Stimulated activated naive CD8-positive, alpha-beta T cell treated with anti-CD3 and anti-CD28 coated beads, Interleukin-15, Interleukin-2, amounts not matched to agents 100 U/mL and 50 U/mL, for 24 hours (primary cell): ENCODE data around the gene PACSIN1.

ENCODE experiments used
- ATAC-seq: fragments of 150-1000 bp; cut with Tn5 transposase; one replicate; pipeline ENCODE4 v1.10.0; 2021
- DNase-seq: peaks from one replicate; pipeline ENCODE4 v3.0.0; 2021

Gene PACSIN1

DNA sequence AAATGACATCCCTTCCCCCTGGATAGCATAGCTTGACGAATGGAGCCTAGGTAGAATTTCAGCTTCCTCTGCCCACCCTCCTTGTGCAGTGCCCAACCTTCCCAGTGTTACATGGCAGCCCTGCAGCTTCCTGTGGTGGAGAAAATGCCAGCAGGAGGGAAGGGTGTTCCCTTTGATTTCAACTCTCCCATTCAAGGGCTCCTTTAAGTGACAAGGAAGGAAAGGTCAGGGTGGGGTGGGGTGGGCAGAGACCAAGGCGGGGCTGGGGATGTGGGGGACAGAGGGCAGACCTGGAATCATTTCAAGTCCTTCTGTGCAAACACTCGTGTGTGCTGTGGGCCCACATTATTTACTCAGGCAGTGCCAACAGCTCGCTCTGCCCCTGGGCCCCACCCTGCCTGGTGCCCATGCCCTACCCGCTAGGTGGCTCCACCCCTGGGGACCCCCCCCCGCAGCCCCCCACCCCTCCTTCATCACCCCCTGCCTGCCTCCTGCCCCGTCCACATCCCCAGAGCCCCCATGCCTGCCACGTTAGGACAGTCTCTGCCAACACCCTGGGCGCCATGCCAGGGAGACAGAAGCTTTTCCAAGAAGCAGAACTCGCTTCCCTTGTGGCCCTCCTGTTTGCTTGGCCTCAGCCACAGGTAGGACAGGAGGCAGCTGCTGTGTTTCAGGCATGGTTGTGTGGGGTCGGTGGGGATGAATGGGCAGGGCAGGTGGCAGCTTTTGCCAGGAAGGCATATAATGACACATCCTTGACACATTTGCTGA lies 80.9 kb downstream of the PACSIN1 start:
- DNase-seq (no peak), ATAC-seq (no peak)

- no peak for ATAC-seq
- no peak for DNase-seq
Measured at GRCh38 chr6:34547701-34548644, 82.1 kb downstream of the PACSIN1 start.

DNA sequence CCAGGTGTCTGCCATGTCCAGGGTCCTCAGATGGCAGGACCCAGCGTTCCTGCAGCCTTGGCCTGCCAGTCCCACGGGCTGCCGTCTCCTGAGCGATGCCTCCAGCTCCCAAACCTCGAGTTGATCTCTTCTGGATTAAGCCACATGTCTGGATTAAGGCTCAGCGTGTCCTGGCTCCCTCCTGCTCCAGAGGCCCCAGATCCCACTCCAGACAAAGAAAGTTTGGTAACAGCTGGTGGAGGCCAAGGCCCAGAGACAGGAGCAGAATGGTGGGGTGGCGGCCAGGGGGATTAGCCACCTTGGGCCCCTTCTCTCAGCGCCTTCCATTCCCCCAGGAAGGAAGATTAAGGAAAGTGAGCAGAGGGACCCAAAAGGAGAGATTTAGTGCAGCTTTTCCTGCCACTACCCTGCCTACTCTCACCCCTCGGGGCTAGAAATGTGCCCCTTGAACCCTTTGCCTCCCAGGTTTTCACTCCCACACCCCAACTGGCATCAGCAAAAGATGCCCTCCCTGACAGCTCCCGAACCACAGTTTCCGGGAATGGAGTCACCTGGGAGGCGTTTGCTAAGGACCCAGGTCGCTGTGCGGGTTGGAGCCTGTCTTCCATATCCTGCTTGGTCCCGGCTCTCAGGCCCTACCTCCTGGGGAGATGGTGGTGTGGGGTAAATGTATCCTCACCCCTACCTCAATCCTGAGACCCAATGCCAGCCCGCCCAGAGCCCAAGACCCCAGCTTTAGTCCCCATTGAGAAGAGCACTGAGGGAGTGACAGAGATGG lies 83.3 kb downstream of the PACSIN1 start:
- DNase-seq: no peak
- ATAC-seq: no peak

DNA sequence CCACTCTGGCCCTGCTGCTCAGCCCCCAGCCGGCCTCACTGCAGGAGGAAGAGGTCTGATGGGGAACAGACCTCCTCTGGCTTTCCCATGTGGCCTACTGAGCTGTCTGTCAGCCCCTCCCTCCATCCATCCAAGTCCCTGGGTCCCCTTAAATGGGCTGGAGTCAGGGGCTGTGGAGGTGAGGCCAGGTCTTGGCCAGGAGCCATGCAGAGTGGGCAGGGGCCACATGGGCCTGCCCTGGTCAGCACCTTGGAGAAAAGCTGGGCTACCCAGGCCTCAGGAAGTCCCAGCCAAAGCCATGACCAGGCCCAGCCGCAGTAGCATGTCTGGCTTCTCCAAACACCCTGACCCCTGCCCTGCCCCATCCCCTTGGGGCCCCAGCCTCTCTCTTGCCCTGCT lies 83.9 kb downstream of the PACSIN1 start:
- DNase-seq (no peak), ATAC-seq (no peak)

DNA sequence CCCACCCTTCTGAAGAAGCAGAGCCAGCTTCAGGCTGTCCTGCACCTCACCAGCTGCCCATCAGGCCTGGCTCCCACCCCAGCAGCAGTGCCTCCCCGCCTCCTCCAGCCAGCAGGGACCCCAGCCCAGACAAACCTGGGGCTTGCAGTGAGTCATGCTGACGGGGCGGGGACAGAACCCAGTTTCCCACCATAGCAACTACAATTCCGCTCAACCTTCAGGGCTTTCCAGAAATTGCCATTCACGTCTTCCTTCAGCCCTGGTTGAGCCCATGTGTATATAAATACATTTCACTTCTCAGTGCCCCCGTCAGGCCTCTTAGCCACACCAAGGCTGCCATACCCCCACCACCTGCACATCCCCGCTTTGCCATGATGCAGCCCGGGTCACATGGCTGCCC lies 85.8 kb downstream of the PACSIN1 start:
- DNase-seq (no peak), ATAC-seq (no peak)

GRCh38 chr6:34552620-34553019 lies 86.7 kb downstream of the PACSIN1 start:
- DNase-seq: no peak
- ATAC-seq: no peak

GRCh38 chr6:34553146-34553545 lies 87.3 kb downstream of the PACSIN1 start:
- ATAC-seq (no peak), DNase-seq (no peak)

GRCh38 chr6:34553750-34554149 lies 87.9 kb downstream of the PACSIN1 start:
- no peak for DNase-seq

GRCh38 chr6:34554291-34555006 lies 88.6 kb downstream of the PACSIN1 start:
- ATAC-seq (no peak), DNase-seq (no peak)

More at GRCh38 chr6:34553750-34554149, 87.9 kb downstream of the PACSIN1 start:
- no peak for ATAC-seq

GRCh38 chr6:34555007-34555322 lies 89.1 kb downstream of the PACSIN1 start:
- no peak for ATAC-seq
- no peak for DNase-seq

DNA sequence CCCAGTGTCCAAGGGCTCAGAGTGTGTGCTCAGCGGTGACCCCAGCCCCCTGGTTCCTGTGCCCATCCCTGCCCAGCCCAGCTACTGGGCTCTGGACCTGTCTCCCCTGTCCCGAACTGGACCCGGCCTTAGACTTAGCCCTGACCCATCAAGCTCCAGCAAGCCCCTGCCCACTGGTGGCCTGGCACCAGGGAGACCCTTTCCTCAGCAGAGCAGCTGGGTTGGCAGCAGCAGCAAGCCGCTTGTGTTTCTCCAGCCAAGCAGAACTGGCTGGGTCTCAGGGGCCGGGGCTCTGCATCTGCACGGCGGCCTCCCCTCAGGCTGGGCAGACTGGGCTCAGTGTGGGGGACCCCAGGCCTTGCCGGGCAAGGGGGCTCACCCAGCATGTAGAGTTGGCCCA lies 89.5 kb downstream of the PACSIN1 start:
- no peak for ATAC-seq
- DNase-seq: no peak

DNA sequence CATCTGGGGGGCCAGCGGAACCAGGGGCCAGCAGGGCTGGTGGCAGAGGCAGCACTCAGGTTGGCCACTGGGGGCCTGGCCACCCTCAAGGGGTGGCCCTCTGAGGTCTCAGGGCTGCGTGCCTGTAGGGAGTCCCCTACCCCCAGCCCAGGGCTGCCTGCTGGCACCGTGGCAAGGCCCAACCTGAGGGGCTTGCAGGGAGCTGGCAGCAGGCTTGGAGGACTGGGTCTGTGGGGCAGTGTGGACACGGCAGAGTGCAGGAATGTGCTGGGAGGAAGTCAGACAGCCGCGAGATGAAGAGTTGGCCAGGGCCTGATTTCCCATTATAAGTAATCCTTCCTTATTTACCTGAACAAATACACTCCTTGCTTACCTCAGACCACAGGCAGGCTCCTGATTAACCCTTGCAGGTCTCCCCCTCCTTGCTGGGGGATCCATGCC lies 90.2 kb downstream of the PACSIN1 start, which contains the start of gene SPDEF:
Gene SPDEF (minus strand): TSS at position 299 of the 441 bp plus-strand sequence. CDS start 11,874 bp downstream, outside the sequence.
- ATAC-seq (no peak), DNase-seq (no peak)

- no peak for ATAC-seq
- DNase-seq: no peak
Measured at GRCh38 chr6:34556493-34556892, 90.6 kb downstream of the PACSIN1 start.

DNA sequence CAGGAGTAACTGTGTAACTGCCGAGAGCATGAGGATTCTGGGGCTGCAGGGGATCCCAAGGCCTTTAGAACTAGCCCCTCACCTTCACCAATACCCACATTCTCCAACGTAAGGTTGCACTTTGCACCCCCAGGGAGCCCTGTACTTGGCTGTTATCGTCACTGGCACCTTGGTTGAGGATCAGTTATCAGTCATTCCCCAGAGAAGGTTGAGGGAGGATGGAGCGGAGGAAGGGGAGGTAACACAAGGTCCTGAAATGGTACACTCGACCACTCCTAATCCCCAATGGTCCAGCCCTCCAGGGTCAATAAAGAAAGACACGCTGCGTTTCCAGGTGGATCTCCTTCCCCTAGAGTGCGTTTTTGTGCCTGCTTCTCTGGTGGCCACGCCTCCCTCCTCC lies 91.4 kb downstream of the PACSIN1 start:
- ATAC-seq: no peak
- DNase-seq: no peak

DNA sequence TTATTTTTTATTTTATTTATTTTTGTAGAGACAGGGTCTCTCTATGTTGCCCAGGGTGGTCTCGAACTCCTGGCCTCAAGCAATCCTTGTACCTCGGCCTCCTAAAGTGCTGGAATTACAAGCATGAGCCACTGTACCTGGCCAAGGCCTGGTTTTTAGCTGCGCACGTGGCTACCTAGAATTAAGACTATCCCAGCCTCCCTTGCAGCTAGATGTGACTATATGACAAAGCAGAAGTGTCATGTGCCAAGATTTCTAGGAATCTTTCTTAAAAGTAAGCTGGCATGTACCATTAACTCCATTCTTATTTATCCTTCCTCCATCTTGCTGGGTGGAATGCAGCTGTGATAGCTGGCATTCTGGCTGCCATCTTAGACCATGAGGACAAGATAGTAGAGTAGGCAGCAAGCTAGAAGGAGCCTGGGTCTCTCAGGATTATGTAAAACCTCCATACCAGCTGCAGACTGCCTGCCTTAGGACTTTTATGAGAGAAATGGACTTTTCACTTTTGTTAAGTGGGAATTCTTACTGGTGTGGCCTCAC lies 92.4 kb downstream of the PACSIN1 start:
- ATAC-seq: no peak

GRCh38 chr6:34559651-34560365 lies 93.9 kb downstream of the PACSIN1 start:
- DNase-seq: no peak
- no peak for ATAC-seq

More for the DNA sequence above, 92.4 kb downstream of the PACSIN1 start:
- no peak for DNase-seq

GRCh38 chr6:34560366-34561226 lies 94.7 kb downstream of the PACSIN1 start:
- no peak for ATAC-seq
- DNase-seq: no peak

DNA sequence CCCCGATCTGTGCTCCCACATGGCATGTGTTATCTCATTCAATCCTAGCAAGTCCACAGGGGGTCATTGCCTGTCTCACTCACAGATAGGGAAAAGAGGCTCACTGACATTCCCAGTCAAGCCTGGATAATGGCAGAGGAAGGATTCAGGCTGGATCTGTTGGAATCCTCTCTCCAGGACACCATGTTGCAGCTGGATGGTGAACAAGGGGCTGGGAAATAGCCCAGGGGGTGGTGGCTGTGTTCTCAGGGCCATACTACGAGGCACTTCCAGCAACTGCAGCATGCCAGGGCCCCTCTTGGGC lies 95.3 kb downstream of the PACSIN1 start:
- DNase-seq: no peak
- ATAC-seq: no peak

DNA sequence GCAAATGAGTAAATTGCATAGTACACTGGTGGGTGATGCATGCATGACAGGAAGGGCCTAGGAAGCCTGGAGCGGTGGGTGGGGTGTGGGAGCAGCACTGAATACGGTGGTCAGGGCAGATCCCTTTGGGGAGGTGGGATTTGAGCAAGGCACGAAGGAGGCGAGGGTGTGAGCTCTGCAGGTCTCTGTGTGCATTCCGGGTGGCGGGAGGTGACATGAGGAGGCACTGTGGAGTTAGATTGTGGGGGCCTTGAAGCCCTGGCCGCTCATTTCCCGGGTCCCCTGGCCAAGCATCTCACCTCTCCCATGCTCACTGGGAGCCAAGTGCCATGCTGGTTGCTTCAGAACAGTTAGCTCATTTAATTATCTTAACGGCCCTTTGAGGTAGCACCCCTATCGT lies 96.5 kb downstream of the PACSIN1 start:
- ATAC-seq (no peak), DNase-seq (no peak)
